ENCODE results near the gene CAMTA1.

The CAMTA1 gene

DNA sequence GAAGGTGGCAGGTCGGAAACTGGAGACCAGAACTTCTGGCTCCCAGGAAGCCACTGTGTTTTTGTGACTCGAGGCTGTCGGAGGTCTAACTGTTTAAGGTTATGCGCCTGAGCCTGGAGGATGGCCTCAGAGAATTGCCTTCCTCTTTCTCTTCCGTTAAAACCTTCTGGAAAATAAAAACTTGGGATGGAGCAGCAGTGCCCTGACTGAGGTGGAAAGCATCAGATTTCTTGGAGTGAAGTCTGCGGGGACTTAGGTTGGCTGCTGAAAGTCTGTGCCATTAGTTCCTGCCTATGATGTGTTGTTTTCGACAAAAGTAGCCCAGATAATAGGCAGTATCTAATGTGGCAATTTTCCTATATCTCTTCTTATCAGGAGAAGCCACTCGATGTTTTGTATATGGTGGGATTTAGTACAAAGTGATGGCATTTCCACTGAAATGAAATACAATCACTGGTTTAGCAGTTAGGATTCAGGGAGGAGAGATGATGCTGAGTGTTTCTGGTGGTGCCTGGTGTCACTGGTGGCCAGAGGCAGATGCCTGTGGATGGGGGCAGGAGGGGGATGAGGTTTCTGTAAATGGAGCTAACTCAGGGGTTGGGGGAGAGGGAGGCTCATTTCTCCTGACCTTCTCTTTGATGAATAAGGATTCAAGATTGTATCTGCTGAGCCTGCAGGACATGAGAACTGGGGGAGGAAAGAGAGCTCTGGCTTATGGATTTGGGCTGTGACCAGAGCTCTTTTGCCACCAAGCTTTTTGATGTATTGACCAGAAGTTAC lies 150.8 kb downstream of the CAMTA1 start:
- no peak for DNase-seq

- DNase-seq = no peak
Observed at GRCh38 chr1:6937048-6937447, 151.8 kb downstream of the CAMTA1 start.

GRCh38 chr1:6939363-6939762 lies 154.1 kb downstream of the CAMTA1 start:
- DNase-seq = no peak

GRCh38 chr1:6941786-6942185 lies 156.5 kb downstream of the CAMTA1 start:
- DNase-seq = no peak

GRCh38 chr1:6942990-6943389 lies 157.7 kb downstream of the CAMTA1 start:
- DNase-seq = no peak

GRCh38 chr1:6944434-6944833 lies 159.2 kb downstream of the CAMTA1 start:
- no peak for DNase-seq

GRCh38 chr1:6947952-6948351 lies 162.7 kb downstream of the CAMTA1 start:
- DNase-seq = no peak

DNA sequence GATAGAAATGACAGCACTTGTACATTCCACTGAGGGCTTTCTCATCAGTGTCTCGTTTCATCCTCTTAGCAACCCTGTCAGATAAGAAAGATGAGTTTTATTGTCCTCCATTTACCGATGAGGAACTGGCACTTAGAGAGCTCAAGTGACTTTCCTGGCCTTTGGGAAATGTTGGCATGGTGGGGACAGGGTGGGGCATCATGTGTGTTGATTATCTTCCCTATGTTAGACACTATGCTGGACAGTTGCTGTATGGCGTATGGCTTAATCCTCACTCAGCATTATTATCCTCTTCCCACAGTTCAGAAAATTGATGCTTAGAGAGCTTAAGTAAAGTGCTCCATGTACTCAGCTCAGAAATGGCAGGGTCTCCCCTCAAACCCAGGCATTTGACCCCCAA lies 163.2 kb downstream of the CAMTA1 start:
- no peak for DNase-seq

DNA sequence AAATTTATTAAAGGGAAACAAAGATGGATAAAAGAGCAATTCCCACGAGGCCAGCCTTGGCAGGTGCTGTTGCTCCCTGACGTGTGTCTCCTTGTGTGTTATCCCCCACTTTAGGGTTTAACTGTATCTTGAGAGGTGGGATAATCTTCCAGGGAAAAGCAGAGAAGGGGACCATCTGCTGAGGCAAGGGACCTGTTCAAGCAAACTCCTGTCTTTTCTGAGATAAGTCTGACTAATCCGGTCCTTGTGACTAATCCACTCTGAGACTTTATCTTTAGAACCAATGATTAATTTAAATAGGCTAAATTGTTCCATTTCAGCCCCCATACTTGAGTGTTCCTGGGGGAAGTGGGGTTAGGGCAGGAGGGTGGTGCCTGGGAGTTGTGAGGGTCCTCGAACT lies 163.6 kb downstream of the CAMTA1 start:
- DNase-seq = no peak

- DNase-seq = no peak
Observed at GRCh38 chr1:6950001-6950765, 164.9 kb downstream of the CAMTA1 start.

GRCh38 chr1:6951536-6951935 lies 166.3 kb downstream of the CAMTA1 start:
- no peak for DNase-seq

GRCh38 chr1:6953216-6953615 lies 168.0 kb downstream of the CAMTA1 start:
- DNase-seq = no peak

- no peak for DNase-seq
Observed at GRCh38 chr1:6953907-6954364, 168.7 kb downstream of the CAMTA1 start.

GRCh38 chr1:6954591-6954990 lies 169.3 kb downstream of the CAMTA1 start:
- DNase-seq = no peak

DNA sequence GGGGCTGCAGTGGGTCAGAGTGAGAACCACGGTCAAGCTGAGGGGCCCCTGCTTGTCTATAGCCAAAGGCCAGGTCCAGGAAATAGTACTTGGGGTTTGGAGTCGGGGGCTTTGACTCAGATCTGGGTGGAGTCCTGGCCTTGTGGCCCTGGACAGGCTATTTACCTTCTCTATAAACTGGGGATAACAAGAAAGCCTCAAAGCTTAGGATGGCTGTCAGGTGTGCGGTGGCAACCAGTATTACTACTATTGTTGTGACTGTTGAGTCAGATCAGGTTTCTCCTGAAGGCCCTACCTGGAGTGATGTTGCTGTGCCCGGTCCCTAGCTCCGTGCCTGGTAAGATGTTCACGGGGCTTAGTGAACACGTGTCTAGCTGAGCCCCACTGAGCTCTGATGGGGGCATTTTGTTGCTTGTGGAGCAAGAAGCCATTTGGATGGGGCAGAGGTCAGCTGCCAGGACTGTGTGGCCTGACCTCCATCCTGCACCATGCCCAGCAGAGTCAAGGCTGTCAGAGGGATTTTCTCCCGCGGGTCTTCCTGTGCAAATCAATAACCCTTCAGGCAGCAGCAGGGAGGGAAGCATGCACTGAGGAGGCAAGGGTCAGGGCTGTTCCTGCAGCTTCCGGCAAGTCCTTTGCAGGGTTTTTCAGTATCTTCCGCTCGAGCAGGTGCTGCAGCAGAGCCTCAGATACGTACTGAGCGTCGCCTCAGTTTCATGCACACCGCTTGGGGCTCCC lies 170.3 kb downstream of the CAMTA1 start:
- DNase-seq = no peak

GRCh38 chr1:6956488-6957159 lies 171.4 kb downstream of the CAMTA1 start:
- DNase-seq = no peak

- DNase-seq = no peak
Observed at GRCh38 chr1:6957341-6957740, 172.1 kb downstream of the CAMTA1 start.

- DNase-seq = peak in 3 of 4 experiments; percentile 19 to 39 (median 32)
Observed at GRCh38 chr1:6958407-6959030, 173.3 kb downstream of the CAMTA1 start.

DNA sequence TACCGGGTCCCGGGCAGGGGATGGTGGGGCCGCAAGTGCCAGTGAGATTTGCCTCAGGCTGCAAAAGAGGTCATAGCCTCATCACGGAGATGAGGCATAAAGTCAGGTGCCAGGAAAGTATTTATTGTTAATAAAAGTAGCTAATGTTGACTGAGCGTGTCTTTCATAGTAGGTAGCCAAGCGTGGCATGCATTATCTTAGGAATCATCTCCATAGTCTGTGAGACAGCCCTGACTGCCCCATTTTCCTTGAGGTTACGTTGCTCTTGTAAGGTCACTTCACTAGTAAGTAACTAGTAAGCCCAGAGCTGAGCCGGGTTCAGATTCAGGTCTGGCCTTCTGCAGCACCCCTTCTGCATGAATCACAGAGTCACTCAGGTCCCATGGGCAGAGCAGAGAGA lies 174.2 kb downstream of the CAMTA1 start:
- DNase-seq = no peak

GRCh38 chr1:6960291-6960811 lies 175.1 kb downstream of the CAMTA1 start:
- DNase-seq = no peak

GRCh38 chr1:6960860-6961259 lies 175.6 kb downstream of the CAMTA1 start:
- DNase-seq = no peak

- DNase-seq = no peak
Observed at GRCh38 chr1:6961289-6961688, 176.0 kb downstream of the CAMTA1 start.

All from suppressor macrophage (primary cell).